ENCODE measurements around the gene DNAL1.
A peak's percentile ranks its signal among the peaks of the same experiment; 100 is the strongest.
"Not testable (repeated sequence)": the region's sequence is repeated elsewhere in the genome, so short reads cannot be mapped to it uniquely, and the experiment has no call there.

The DNAL1 gene

DNA sequence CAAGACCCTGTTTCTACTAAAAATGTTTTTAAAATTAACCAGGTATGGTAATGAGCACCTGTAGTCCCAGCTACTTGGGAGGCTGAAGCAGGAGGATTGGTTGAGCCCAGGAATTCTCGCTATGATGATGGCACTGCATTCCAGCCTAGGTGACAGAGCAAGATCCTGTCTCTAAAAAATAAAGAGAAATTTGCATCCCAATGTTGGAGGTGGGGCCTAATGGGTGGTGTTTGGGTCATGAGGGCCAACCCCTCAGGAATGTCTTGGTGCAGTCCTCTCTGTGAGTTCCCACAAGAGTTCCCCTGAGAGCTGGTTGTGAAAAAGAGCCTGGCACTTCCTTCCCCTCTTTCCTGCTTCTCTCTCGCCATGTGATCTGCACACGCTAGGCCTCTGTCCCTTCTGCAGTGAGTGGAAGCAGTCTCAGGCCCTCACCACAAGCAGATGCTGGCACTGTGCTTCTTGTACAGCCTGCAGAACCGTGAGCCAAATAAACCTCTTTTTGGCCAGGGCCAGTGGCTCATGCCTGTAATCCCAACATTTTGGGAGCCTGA is 21.2 kb upstream of the DNAL1 start:
- no peak overlapping the region for H3K4me3 ChIP-seq (replicated peaks; ENCODE audit: low read depth, low read length)
- DNase-seq (ENCODE audit: extremely low read depth, low read depth) = no peak
- TF ChIP-seq, protein P1, sequence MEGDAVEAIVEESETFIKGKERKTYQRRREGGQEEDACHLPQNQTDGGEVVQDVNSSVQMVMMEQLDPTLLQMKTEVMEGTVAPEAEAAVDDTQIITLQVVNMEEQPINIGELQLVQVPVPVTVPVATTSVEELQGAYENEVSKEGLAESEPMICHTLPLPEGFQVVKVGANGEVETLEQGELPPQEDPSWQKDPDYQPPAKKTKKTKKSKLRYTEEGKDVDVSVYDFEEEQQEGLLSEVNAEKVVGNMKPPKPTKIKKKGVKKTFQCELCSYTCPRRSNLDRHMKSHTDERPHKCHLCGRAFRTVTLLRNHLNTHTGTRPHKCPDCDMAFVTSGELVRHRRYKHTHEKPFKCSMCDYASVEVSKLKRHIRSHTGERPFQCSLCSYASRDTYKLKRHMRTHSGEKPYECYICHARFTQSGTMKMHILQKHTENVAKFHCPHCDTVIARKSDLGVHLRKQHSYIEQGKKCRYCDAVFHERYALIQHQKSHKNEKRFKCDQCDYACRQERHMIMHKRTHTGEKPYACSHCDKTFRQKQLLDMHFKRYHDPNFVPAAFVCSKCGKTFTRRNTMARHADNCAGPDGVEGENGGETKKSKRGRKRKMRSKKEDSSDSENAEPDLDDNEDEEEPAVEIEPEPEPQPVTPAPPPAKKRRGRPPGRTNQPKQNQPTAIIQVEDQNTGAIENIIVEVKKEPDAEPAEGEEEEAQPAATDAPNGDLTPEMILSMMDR (IDR thresholded peaks at IDR 0.05; ENCODE audit: low read depth, low read length, missing control alignments) = no peak

DNA sequence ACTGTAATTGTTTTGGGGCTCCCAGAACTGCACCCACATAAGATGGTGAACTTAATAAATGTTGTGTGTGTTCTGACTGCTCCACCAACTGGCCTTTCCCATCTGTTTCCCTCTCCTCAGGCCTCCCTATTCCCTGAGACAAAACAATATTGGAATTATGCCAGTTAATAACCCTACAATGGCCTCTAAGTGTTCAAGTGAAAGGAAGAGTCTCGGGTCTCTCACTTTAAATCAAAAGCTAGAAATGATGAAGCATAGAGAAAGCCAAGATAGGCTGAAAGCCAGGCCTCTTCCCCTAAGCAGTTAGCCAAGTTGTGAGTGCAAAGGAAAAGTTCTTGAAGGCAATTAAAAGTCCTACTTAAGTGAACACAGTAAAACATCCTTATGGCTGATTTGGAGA is 19.1 kb upstream of the DNAL1 start:
- TF ChIP-seq, protein P1 (IDR thresholded peaks at IDR 0.05; ENCODE audit: low read depth, low read length, missing control alignments) = no peak
- H3K4me3 ChIP-seq (replicated peaks; ENCODE audit: low read depth, low read length) = no peak overlapping the region
- no peak for DNase-seq (ENCODE audit: extremely low read depth, low read depth)

GRCh38 chr14:73627151-73627558 is 17.6 kb upstream of the DNAL1 start:
- no peak overlapping the region for H3K4me3 ChIP-seq (replicated peaks; ENCODE audit: low read depth, low read length)
- DNase-seq (ENCODE audit: extremely low read depth, low read depth) = no peak
- TF ChIP-seq, protein P1 (IDR thresholded peaks at IDR 0.05; ENCODE audit: low read depth, low read length, missing control alignments) = no peak

DNA sequence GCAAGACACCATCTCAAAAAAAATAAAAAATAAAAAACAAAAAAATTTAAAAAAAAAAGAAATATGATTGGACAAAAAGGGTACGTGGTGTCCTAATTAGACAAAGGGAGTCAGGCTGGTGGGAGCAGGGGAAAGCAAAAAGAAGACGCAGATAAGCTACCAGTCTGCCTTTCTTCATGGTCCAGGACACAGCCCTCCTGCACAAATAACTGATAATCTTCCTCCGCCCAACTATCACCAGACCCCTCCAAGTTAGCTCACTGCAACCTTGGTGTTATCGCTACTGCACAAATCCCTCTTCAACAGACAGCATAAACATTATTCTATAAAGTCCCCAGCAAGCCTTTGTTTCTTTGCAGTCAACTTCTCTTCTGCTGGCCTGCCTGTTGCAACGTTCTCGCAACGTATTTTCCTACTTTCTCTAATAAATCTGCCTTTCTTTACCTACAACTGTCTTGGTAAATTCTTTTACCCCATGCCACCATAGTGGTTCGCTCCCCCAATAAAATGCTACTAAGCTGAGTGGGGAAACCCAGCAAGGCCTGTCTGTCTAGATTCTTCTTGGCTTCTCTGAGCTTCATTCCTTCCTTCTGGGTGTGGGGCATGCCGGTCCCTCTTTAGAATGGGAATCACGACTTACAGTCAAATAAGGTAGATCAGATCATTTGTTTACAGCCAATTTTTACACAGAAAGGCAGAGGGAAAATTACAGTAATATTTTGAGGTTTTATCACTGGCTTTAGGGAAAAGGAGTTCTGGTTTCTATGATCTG is 14.6 kb upstream of the DNAL1 start:
- no peak for DNase-seq (ENCODE audit: extremely low read depth, low read depth)

GRCh38 chr14:73633116-73634010 is 11.4 kb upstream of the DNAL1 start:
- TF ChIP-seq, protein P1 (IDR thresholded peaks at IDR 0.05; ENCODE audit: low read depth, low read length, missing control alignments) = peak; percentile 87
- peak overlapping the region; percentile 22; the same call in 1 of the 2 replicates for H3K4me3 ChIP-seq (replicated peaks; ENCODE audit: low read depth, low read length)
- DNase-seq (ENCODE audit: extremely low read depth, low read depth) = peak; percentile 44

More for the DNA sequence above, 14.6 kb upstream of the DNAL1 start:
- no peak overlapping the region for H3K4me3 ChIP-seq (replicated peaks; ENCODE audit: low read depth, low read length)
- TF ChIP-seq, protein P1 (IDR thresholded peaks at IDR 0.05; ENCODE audit: low read depth, low read length, missing control alignments) = no peak

- peak overlapping the region; percentile 22; the same call in 1 of the 2 replicates for H3K4me3 ChIP-seq (replicated peaks; ENCODE audit: low read depth, low read length)
- DNase-seq (ENCODE audit: extremely low read depth, low read depth) = no peak
- TF ChIP-seq, protein P1 (IDR thresholded peaks at IDR 0.05; ENCODE audit: low read depth, low read length, missing control alignments) = no peak
Measured at GRCh38 chr14:73634011-73634833, 10.6 kb upstream of the DNAL1 start.

- not testable (repeated sequence) for H3K4me3 ChIP-seq (replicated peaks; ENCODE audit: low read depth, low read length); DNase-seq (ENCODE audit: extremely low read depth, low read depth)
Measured at GRCh38 chr14:73636355-73636754, 8.4 kb upstream of the DNAL1 start.
